A673 (cell line): ENCODE results near the gene NR1I2. TPM values are rescaled to one million over a fixed set of nuclear protein-coding genes. Genes with fewer than 3 reads are reported as not detected.

Experiments
- BruUV-seq: library from RNA; stranded (reverse); fragments of 400-500 nt; replicated peaks from 2 replicates; lab custom pipeline; 2021; lab: Mats Ljungman, UMichigan
- CTCF ChIA-PET: fragments of 300-600 bp; sonication (Branson Sonifier 250); formaldehyde crosslinking; loops from one replicate; lab custom pipeline; 2022; ENCODE audit warnings: antibody characterized with exemption; lab: Charles Lee
- POLR2A ChIA-PET: fragments of 300-600 bp; sonication (Branson Sonifier 250); formaldehyde crosslinking; loops from one replicate; lab custom pipeline; 2022; ENCODE audit warnings: antibody characterized with exemption; ENCODE audit not compliant: low non-redundant PET; lab: Charles Lee
- DNase-seq: peaks from one replicate; pipeline ENCODE4 v3.0.0-alpha.2; 2015; ENCODE audit warnings: low spot score
- H3K27ac ChIP-seq: fragments of 200-600 bp; sonication (generic); 2 replicates; pipeline ENCODE4 v1.5.1; 2016; ENCODE audit warnings: mixed run types, low read depth, mild to moderate bottlenecking, mixed read lengths, antibody characterized with exemption, low read length; ENCODE audit not compliant: poor library complexity, severe bottlenecking
- H3K27me3 ChIP-seq: fragments of 200-600 bp; sonication (generic); replicated peaks from 2 replicates; pipeline ENCODE4 v1.6.1; 2017; ENCODE audit warnings: mixed run types, low read depth, mild to moderate bottlenecking, mixed read lengths, antibody characterized with exemption, low read length; ENCODE audit not compliant: insufficient read depth, poor library complexity
- H3K36me3 ChIP-seq: fragments of 200-600 bp; sonication (generic); 2 replicates; pipeline ENCODE4 v1.6.1; 2016; ENCODE audit warnings: mixed run types, mild to moderate bottlenecking, mixed read lengths, antibody characterized with exemption, low read length; ENCODE audit not compliant: insufficient read depth, poor library complexity, severe bottlenecking
- H3K4me1 ChIP-seq: fragments of 200-600 bp; sonication (generic); 2 replicates; pipeline ENCODE4 v1.6.1; 2017; ENCODE audit warnings: mixed run types, mild to moderate bottlenecking, mixed read lengths, antibody characterized with exemption, low read length; ENCODE audit not compliant: insufficient read depth, poor library complexity, severe bottlenecking
- H3K4me3 ChIP-seq: fragments of 200-600 bp; sonication (generic); 2 replicates; pipeline ENCODE4 v1.5.1; 2016; ENCODE audit warnings: low read depth, mixed run types, mild to moderate bottlenecking, mixed read lengths, low read length; ENCODE audit not compliant: poor library complexity, severe bottlenecking
- H3K9me3 ChIP-seq: fragments of 200-600 bp; sonication (generic); 2 replicates; pipeline ENCODE4 v1.6.1; 2016; ENCODE audit warnings: mixed run types, low read depth, mild to moderate bottlenecking, mixed read lengths, antibody characterized with exemption, low read length; ENCODE audit not compliant: poor library complexity, severe bottlenecking
- CTCF ChIP-seq: fragments of 300-800, 200-600 bp; sonication (generic); conservative IDR thresholded peaks from 2 replicates; pipeline ENCODE4 v1.5.1; 2017; ENCODE audit warnings: low read depth, mild to moderate bottlenecking, antibody characterized with exemption, low read length, moderate library complexity, mixed read lengths
- EZH2 ChIP-seq: fragments of 200-600 bp; sonication (generic); IDR thresholded peaks from 2 replicates; pipeline ENCODE4 v1.6.1; 2017; ENCODE audit warnings: borderline replicate concordance, low read depth, mild to moderate bottlenecking, mixed read lengths, antibody characterized with exemption, low read length; ENCODE audit not compliant: poor library complexity, severe bottlenecking
- intact Hi-C: fragments of 100-400 bp; cut with micrococcal nuclease; formaldehyde crosslinking; loops from one replicate; pipeline ENCODE4 v1.10.0; 2022; ENCODE audit not compliant: unreplicated experiment
- total RNA-seq: library from RNA; stranded (reverse); gene quantifications from 2 replicates; pipeline ENCODE4 v1.2.3, GENCODE V29; 2021

NR1I2 gene
- total RNA-seq, 1 experiment from 2014 or later = not detected

GRCh38 chr3:119795849-119796248, 13.9 kb downstream of the NR1I2 start:
- no peak overlapping the region for H3K27ac ChIP-seq
- TF ChIP-seq CTCF (no peak), EZH2 (no peak)
- H3K9me3 ChIP-seq = no peaks in the 10 kb centered on the region
- CTCF ChIA-PET = no interaction called here
- no peaks in the 10 kb centered on the region for H3K36me3 ChIP-seq
- POLR2A ChIA-PET = no interaction called here
- no TSS peak for BruUV-seq
- no peak overlapping the region for H3K4me3 ChIP-seq
- no peaks in the 10 kb centered on the region for H3K4me1 ChIP-seq
- intact Hi-C loops = no loop called here
- peaks cover 34% of the 10 kb centered on the region for H3K27me3 ChIP-seq
- DNase-seq = no peak

GRCh38 chr3:119796368-119796767, 14.5 kb downstream of the NR1I2 start:
- POLR2A ChIA-PET = interaction anchor here (0.7 kb wide), 1 partner anchor 211 kb away, joined by 3 read pairs; no protein-coding TSS in a partner anchor
- BruUV-seq = no TSS peak
- H3K4me3 ChIP-seq = no peak overlapping the region

GRCh38 chr3:119796785-119797184, 14.9 kb downstream of the NR1I2 start:
- Histone ChIP-seq H3K36me3 (no peaks in the 10 kb centered on the region), H3K4me1 (no peaks in the 10 kb centered on the region), H3K27me3 (peaks cover 39% of the 10 kb centered on the region), H3K9me3 (no peaks in the 10 kb centered on the region), H3K4me3 (no peak overlapping the region), H3K27ac (no peak overlapping the region)
- no TSS peak for BruUV-seq
- POLR2A ChIA-PET = interaction anchor here (0.7 kb wide), 1 partner anchor 210 kb away, joined by 3 read pairs; no protein-coding TSS in a partner anchor
- TF ChIP-seq CTCF (no peak), EZH2 (no peak)
- intact Hi-C loops = no loop called here
- CTCF ChIA-PET = no interaction called here
- DNase-seq = no peak

More at GRCh38 chr3:119796368-119796767, 14.5 kb downstream of the NR1I2 start:
- no peaks in the 10 kb centered on the region for H3K4me1 ChIP-seq
- H3K36me3 ChIP-seq = no peaks in the 10 kb centered on the region
- H3K27me3 ChIP-seq = peaks cover 39% of the 10 kb centered on the region
- intact Hi-C loops = no loop called here
- no peak overlapping the region for H3K27ac ChIP-seq
- TF ChIP-seq CTCF (no peak), EZH2 (no peak)
- H3K9me3 ChIP-seq = no peaks in the 10 kb centered on the region
- DNase-seq = no peak
- CTCF ChIA-PET = no interaction called here
